Colonic mucosa (tissue), 4 donors: ENCODE measurements around the gene DNAH8. TPM values are rescaled to one million over a fixed set of nuclear protein-coding genes. Genes with fewer than 3 reads are reported as not detected.

Experiments
- DNase-seq: peaks from one replicate; pipeline ENCODE4 v3.0.0-alpha.2; 2020
- H3K27ac ChIP-seq: fragments of 200-600 bp; one replicate; pipeline ENCODE4 v1.8.0; 2021
- H3K27me3 ChIP-seq: fragments of 200-600 bp; one replicate; pipeline ENCODE4 v1.8.0; 2021
- H3K36me3 ChIP-seq: fragments of 200-600 bp; one replicate; pipeline ENCODE4 v1.8.0; 2021
- H3K4me1 ChIP-seq: fragments of 200-600 bp; one replicate; pipeline ENCODE4 v1.8.0; 2021; ENCODE audit warnings: mild to moderate bottlenecking
- H3K4me3 ChIP-seq: fragments of 200-600 bp; one replicate; pipeline ENCODE4 v1.8.0; 2021
- H3K9ac ChIP-seq, 2 donors: one replicate each; pipeline ENCODE4 v1.7.0; 2013; ENCODE audit warnings: control low read depth in 2 of 2, low read depth in 2 of 2, low read length in 2 of 2
- H3K9me3 ChIP-seq: fragments of 200-600 bp; one replicate; pipeline ENCODE4 v1.8.0; 2021
- intact Hi-C: fragments of 100-400 bp; cut with DNase I; formaldehyde crosslinking; loops from one replicate; pipeline ENCODE4 v1.14.1; 2022
- total RNA-seq, 2 donors: library from RNA; stranded (reverse); fragmentation: NEBNext Ultra II Directional in 1 of 2; extraction: Animal tissue kit (Norgen Biotek cat#: 25700) in 1 of 2; gene quantifications; one replicate each; pipeline ENCODE4 v1.2.1, GENCODE V29; 2021
- TF ChIP-seq, protein P1 (sequence below): fragments of 200-600 bp; IDR thresholded peaks from one replicate; pipeline ENCODE4 v1.8.0; 2022; ENCODE audit warnings: antibody characterized with exemption, mild to moderate bottlenecking
- donor health status: healthy.
- donor health status: DM: no; HTN: no; CAD: no.
- donor health status: DM: no; HTN: no; CAD: no.

The DNAH8 gene
- total RNA-seq, 2 donors from 2014 or later, result not detected

DNA sequence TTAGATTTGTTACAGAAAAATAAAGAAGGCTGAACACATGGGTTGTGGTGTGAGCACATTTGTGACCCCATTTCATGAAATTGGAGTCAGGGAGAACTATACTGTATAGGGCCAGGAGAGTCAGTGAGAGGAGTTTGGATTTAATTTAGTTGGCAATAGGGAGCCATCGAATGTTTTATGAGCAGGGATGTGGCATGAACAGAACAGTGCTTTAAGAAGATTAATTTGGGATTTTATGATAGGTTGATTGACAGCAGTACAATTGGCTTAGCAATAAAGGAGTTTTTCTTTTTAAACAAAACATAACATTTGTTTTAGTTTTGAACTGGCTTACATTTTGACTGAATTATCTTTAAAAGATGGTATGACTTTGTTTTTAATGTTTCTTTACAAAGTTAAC is 227.9 kb downstream of the DNAH8 start:
- H3K4me1 ChIP-seq, result no peaks in the 10 kb centered on the region
- DNase-seq, result no peak
- H3K9me3 ChIP-seq, result no peaks in the 10 kb centered on the region
- TF ChIP-seq, protein P1, sequence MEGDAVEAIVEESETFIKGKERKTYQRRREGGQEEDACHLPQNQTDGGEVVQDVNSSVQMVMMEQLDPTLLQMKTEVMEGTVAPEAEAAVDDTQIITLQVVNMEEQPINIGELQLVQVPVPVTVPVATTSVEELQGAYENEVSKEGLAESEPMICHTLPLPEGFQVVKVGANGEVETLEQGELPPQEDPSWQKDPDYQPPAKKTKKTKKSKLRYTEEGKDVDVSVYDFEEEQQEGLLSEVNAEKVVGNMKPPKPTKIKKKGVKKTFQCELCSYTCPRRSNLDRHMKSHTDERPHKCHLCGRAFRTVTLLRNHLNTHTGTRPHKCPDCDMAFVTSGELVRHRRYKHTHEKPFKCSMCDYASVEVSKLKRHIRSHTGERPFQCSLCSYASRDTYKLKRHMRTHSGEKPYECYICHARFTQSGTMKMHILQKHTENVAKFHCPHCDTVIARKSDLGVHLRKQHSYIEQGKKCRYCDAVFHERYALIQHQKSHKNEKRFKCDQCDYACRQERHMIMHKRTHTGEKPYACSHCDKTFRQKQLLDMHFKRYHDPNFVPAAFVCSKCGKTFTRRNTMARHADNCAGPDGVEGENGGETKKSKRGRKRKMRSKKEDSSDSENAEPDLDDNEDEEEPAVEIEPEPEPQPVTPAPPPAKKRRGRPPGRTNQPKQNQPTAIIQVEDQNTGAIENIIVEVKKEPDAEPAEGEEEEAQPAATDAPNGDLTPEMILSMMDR, result no peak
- intact Hi-C loops, result no loop called here
- no peaks in the 10 kb centered on the region for H3K36me3 ChIP-seq
- no peak overlapping the region for H3K4me3 ChIP-seq
- no peak overlapping the region for H3K9ac ChIP-seq
- no peak overlapping the region for H3K27ac ChIP-seq
- no peaks in the 10 kb centered on the region for H3K27me3 ChIP-seq

DNA sequence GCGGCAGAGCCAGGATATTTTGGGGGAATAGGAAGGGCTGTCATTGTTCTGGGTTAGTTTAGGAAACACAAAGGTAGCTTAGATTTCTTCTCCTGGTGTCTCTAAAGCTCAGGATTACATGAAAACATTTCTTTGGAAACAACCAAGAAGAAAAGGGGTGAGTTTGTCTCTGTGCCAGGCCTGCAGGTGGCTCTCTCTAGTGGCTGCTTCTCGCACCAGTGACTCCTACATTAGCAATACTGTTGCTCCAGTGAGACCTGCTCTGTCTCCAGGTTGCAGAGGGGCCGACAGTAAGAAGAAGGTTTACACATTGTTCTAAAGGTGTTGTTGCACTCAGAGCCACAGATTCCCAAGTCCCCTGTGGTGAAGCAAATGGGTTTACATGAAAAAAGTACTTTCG is 228.9 kb downstream of the DNAH8 start:
- intact Hi-C loops, result no loop called here
- no peaks in the 10 kb centered on the region for H3K27me3 ChIP-seq
- no peak overlapping the region for H3K27ac ChIP-seq
- no peak overlapping the region for H3K4me3 ChIP-seq
- H3K9ac ChIP-seq, result no peak overlapping the region
- TF ChIP-seq, protein P1, result no peak
- no peaks in the 10 kb centered on the region for H3K36me3 ChIP-seq
- DNase-seq, result no peak
- H3K9me3 ChIP-seq, result no peaks in the 10 kb centered on the region
- no peaks in the 10 kb centered on the region for H3K4me1 ChIP-seq

DNA sequence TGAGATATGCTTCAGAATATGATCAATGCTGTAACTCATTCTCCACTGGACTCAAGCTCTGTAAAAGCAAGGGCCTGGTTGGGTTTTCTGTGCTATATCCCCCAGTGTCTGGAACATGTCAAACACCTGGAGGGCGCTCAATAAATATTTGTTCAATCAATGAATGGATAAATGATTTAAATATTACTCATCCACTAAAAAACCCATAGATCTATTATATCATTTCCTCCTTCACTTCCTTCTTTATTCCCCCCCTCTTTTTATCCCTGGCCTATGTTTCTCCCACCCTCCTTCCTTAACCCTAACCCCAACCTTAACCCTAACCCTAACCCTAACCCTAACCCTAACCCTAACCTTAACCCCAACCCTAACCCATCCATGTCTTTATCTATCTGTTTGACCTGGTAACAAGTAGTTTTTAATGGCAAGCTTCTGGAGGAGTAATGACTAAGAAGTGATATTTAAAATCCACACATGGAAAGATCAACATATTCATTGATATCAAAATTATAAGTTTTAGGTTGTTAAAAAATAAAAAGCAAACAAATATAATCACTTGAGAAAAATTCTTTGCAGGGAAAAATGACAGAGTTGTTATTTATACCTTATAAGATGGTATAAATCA is 229.7 kb downstream of the DNAH8 start:
- Histone ChIP-seq H3K9ac (no peak overlapping the region), H3K9me3 (no peaks in the 10 kb centered on the region), H3K4me3 (no peak overlapping the region), H3K4me1 (no peaks in the 10 kb centered on the region), H3K27ac (no peak overlapping the region), H3K36me3 (no peaks in the 10 kb centered on the region), H3K27me3 (no peaks in the 10 kb centered on the region)
- TF ChIP-seq, protein P1, result no peak
- intact Hi-C loops, result no loop called here
- DNase-seq, result no peak

DNA sequence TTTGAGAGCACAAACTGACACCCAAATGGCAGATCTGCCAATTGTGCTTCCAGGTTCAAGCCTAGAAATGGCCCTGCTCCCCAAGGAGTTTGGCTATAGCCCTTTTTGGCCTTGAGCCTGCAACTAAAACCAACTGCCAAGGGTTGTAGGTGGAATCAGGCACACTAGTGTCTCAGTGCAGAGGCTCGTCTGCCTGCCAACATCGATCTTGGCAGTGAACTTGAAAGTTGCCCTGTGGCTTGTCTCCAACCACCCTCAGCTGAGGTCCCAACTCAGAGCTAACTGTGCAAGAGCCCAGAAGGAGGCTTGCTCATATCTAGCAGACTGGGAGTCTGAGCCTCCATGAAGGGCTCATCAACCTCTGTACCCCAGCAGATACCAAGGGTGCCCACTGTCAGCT is 240.8 kb downstream of the DNAH8 start:
- Histone ChIP-seq H3K36me3 (no peaks in the 10 kb centered on the region), H3K9me3 (no peaks in the 10 kb centered on the region), H3K27ac (no peak overlapping the region), H3K27me3 (no peaks in the 10 kb centered on the region), H3K4me1 (no peaks in the 10 kb centered on the region), H3K9ac (no peak overlapping the region), H3K4me3 (no peak overlapping the region)
- DNase-seq, result no peak
- TF ChIP-seq, protein P1, result no peak
- intact Hi-C loops, result no loop called here

DNA sequence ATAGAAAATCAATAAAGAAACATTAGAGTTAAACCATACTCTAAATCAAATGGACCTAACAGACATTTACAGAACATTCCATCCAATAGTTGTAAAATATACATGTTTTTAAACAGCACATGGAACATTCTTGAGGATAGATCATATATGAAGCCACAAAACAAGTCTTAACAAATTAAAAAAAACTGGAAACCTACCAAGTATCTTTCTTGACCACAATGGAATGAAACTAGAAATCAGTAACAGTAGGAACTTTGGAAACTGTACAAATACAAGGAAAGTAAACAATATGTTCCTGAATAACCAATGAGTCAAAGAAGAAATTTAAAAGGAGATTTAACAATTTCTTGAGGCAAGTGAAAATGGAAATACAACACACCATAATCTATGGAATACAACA is 242.3 kb downstream of the DNAH8 start:
- Histone ChIP-seq H3K9me3 (no peaks in the 10 kb centered on the region), H3K27me3 (no peaks in the 10 kb centered on the region), H3K36me3 (no peaks in the 10 kb centered on the region), H3K4me1 (no peaks in the 10 kb centered on the region), H3K27ac (no peak overlapping the region), H3K4me3 (no peak overlapping the region), H3K9ac (no peak overlapping the region)
- intact Hi-C loops, result no loop called here
- TF ChIP-seq, protein P1, result no peak
- no peak for DNase-seq
